BLaER1 (cell line): ENCODE results near the gene PHACTR3.
A peak's percentile ranks its signal among the peaks of the same experiment; 100 is the strongest.

Experiments
- H3K27ac ChIP-seq: shearing (Covaris generic); formaldehyde crosslinking; 2 replicates; pipeline ENCODE4 v1.8.1; 2022
- H3K27me3 ChIP-seq: shearing (Covaris generic); formaldehyde crosslinking; 2 replicates; pipeline ENCODE4 v1.8.1; 2022
- H3K36me3 ChIP-seq: shearing (Covaris generic); formaldehyde crosslinking; 2 replicates; pipeline ENCODE4 v1.8.1; 2022
- H3K4me1 ChIP-seq: shearing (Covaris generic); formaldehyde crosslinking; 2 replicates; pipeline ENCODE4 v1.8.1; 2022
- H3K4me2 ChIP-seq: shearing (Covaris generic); formaldehyde crosslinking; 2 replicates; pipeline ENCODE4 v1.8.1; 2022
- H3K4me3 ChIP-seq: shearing (Covaris generic); formaldehyde crosslinking; 2 replicates; pipeline ENCODE4 v1.8.1; 2022
- H3K9ac ChIP-seq: shearing (Covaris generic); formaldehyde crosslinking; 2 replicates; pipeline ENCODE4 v1.8.1; 2022
- H3K9me3 ChIP-seq: shearing (Covaris generic); formaldehyde crosslinking; 2 replicates; pipeline ENCODE4 v1.8.1; 2022
- H4K20me1 ChIP-seq: shearing (Covaris generic); formaldehyde crosslinking; 2 replicates; pipeline ENCODE4 v1.8.1; 2022
- Cebpa-rat ChIP-seq: shearing (Covaris generic); IDR thresholded peaks from 2 replicates; pipeline ENCODE4 v1.8.1; 2022

Gene PHACTR3

DNA sequence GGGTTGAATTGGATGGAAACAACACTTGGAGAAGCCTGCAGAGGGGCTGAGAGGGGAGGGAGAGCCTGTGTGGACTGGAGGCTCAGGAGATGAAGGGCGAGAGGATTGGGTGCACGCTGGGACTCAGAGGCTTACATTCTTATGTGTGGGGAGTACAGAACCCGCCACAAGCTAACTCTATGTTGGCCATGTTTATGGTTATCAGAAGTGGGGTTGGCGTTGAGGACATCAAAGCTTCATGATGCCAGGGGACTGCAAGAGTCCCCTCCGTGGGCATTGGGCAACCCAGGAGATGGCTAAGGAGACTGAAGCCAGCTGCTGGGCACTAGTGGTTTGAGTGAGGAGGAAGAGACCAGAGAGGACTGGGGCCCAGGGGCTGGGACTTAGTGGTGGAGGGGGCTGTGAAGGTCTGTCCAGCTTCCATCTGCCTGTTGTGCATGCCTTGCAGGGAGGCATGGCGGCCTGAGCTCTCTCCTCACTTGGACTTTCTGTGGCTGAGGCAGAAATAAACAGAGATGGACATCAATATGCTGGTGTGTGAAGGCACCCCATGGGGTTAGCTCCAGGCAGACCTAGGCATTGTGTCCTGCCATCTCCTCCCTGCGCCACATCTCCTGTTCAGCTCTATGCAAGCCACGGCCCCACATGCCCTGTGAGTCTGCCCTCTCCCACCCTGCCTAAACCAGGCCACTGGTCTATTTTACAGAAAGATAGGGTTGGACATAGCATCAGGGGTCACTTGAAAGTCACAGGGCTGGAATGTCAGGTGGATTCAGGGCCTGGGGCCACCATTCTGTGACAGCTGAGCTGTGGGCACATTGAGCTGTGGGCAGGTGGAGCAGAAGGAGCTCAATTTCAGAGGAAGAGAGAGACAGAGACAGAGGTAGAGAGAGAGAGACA, 61.6 kb downstream of the PHACTR3 start:
- no peak overlapping the region for H3K4me3 ChIP-seq
- H3K4me2 ChIP-seq = peak overlapping the region; percentile 14
- peaks cover 100% of the 10 kb centered on the region for H4K20me1 ChIP-seq
- H3K27ac ChIP-seq = no peak overlapping the region
- H3K36me3 ChIP-seq = peaks cover 100% of the 10 kb centered on the region
- H3K9me3 ChIP-seq = no peaks in the 10 kb centered on the region
- H3K4me1 ChIP-seq = peaks cover 97% of the 10 kb centered on the region
- no peak overlapping the region for H3K9ac ChIP-seq
- TF ChIP-seq Cebpa-rat = no peak
- no peaks in the 10 kb centered on the region for H3K27me3 ChIP-seq

DNA sequence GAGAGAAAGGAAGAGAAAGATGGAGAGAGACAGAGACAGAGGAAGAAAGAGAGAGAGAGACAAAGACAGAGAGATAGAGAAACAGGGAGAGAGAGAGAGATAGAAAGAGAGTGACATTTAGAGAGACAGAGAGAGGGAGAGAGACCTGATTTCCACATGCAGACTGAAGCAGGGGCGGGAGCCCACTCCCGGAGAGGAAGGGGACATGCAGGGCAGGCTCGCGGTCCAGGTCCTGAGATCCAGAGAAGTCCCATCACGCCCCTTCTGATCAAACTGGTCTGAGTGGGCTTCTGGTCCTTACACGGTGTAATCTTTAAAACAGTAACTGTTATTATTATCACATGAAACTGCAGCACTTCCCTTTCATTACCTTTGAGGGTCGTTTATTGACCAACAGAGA, 62.2 kb downstream of the PHACTR3 start:
- no peak overlapping the region for H3K9ac ChIP-seq
- peaks cover 97% of the 10 kb centered on the region for H3K4me1 ChIP-seq
- no peaks in the 10 kb centered on the region for H3K9me3 ChIP-seq
- no peaks in the 10 kb centered on the region for H3K27me3 ChIP-seq
- no peak overlapping the region for H3K4me3 ChIP-seq
- TF ChIP-seq Cebpa-rat = no peak
- H3K4me2 ChIP-seq = no peak overlapping the region
- peaks cover 100% of the 10 kb centered on the region for H4K20me1 ChIP-seq
- peaks cover 100% of the 10 kb centered on the region for H3K36me3 ChIP-seq
- H3K27ac ChIP-seq = no peak overlapping the region

DNA sequence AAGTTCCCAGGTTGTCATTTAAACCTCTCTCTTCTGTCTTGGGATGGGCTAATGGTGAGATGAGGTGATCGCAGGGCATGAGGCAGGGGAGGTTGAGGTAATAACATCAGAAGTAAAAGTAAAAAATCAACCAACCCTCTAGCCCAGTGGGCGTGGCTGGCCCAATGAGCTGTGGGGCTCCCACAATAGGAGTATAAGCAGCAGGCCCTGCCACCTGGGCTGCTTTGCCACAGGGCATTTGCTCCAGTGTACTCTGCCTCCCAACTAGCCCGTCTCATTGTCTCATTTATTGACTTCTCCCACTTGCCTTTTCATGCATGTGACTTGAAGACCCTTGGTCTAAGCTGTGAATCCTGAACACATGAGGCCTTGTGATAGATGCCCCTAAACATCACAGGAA, 62.8 kb downstream of the PHACTR3 start:
- peaks cover 100% of the 10 kb centered on the region for H4K20me1 ChIP-seq

DNA sequence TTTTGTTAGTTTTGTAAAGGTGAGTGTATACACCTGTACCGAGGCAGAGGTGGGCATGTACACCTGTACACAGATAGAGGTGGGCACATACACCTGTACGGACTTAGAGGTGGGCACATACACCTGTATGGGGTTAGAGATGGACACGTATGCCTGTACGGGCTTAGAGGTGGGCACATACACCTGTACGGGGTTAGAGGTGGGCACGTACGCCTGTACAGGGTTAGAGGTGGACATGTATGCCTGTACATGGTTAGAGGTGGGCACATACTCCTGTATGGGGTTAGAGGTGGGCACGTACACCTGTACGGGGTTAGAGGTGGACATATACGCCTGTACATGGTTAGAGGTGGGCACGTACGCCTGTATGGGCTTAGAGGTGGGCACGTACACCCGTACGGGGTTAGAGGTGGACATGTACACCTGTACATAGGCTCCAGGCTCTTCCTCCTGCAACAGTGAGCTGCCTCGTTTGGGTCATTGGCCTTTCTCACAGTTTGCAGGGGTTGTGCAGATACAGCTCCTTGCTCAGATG, 63.7 kb downstream of the PHACTR3 start:
- Histone ChIP-seq H3K4me3 (no peak overlapping the region), H3K27me3 (no peaks in the 10 kb centered on the region), H3K9ac (no peak overlapping the region), H3K9me3 (no peaks in the 10 kb centered on the region), H3K27ac (no peak overlapping the region), H4K20me1 (peaks cover 100% of the 10 kb centered on the region), H3K36me3 (peaks cover 100% of the 10 kb centered on the region), H3K4me2 (no peak overlapping the region), H3K4me1 (peaks cover 97% of the 10 kb centered on the region)
- no peak for TF ChIP-seq Cebpa-rat

More for the DNA sequence above, 62.8 kb downstream of the PHACTR3 start:
- Histone ChIP-seq H3K9me3 (no peaks in the 10 kb centered on the region), H3K4me3 (no peak overlapping the region), H3K27ac (no peak overlapping the region), H3K9ac (no peak overlapping the region), H3K4me1 (peaks cover 97% of the 10 kb centered on the region), H3K36me3 (peaks cover 100% of the 10 kb centered on the region), H3K27me3 (no peaks in the 10 kb centered on the region), H3K4me2 (no peak overlapping the region)
- TF ChIP-seq Cebpa-rat = no peak

DNA sequence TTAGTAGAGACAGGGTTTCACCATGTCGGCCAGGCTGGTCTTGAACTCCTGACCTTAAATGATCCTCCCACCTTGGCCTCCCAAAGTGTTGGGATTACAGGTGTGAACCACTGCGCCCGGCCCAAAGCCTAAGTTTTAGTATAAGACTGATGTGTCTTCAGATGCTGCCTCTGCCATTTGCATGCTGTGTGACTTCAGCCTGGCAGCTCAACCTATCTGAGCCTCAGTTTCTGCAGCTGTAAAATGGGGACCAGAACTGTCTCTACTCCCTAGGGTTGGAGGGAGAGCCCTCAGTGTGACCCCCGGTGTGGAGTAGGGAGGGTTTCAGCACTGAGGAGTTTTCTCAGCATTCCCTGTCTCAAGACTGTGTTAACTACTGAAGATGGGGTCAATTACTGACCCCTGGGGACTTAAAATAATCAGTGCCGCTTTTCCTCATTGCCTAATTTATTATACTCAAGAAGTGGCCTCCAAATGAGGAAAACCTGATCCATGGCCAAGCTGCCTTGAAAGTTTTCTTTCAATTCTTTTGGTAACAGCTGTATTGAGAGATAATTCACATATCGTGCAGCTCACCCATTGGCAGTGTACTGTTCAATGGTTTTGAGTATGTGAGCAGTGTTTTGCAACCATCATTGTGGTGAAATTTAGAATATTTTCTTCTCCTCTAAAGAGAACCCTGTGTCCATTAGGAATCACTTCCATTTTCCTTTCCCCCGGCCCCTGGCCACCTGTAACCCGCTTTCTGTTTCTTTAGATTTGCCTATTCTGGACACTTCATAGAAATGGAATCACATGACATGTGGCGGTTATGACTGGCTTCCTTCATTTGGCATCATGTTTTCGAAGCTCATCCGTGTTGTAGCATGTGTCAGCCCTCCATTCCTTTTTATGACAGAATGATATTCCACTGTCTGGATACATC, 64.8 kb downstream of the PHACTR3 start:
- H4K20me1 ChIP-seq = peaks cover 100% of the 10 kb centered on the region
- H3K4me1 ChIP-seq = peaks cover 97% of the 10 kb centered on the region
- no peak overlapping the region for H3K9ac ChIP-seq
- no peak for TF ChIP-seq Cebpa-rat
- no peak overlapping the region for H3K27ac ChIP-seq
- peaks cover 100% of the 10 kb centered on the region for H3K36me3 ChIP-seq
- peak overlapping the region; percentile 65 for H3K4me2 ChIP-seq
- H3K4me3 ChIP-seq = no peak overlapping the region
- no peaks in the 10 kb centered on the region for H3K9me3 ChIP-seq
- no peaks in the 10 kb centered on the region for H3K27me3 ChIP-seq

DNA sequence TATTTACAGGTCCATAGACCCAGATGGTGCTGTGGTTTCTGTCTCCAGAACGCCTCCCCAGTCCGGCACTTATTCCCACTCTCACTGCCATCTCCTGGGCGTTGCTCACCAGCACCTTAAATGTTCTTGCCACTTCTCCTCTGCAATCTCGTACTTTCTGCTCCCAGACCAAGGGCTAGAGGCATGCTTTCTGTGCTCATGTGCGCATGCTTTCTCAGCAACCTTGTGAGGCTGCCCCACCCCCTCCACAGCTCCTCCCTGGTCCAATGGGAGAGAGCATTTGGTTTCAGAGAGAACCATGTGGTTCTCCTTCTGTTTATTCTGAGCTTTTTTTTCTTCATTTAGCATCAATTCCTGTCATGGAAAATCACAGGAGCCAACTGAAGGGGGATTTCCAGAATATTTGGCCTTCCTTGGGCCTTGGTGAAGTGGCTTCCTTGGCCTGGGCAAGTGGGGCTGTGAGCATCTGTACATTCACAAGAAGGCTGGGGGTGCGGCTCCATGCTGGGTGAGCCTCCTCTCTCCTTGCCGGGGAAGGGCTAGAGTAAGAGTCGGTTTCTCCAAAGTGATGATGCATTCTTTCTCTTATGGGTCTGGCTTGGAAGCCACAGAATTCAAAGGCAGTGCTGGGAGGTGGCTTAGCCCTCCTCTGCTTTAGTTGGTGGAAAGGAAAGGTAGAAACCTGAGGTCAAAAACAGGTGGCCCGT, 66.6 kb downstream of the PHACTR3 start:
- Histone ChIP-seq H3K27ac (no peak overlapping the region), H3K36me3 (peaks cover 91% of the 10 kb centered on the region), H3K27me3 (no peaks in the 10 kb centered on the region), H3K4me3 (no peak overlapping the region), H3K4me2 (peak overlapping the region; percentile 65), H3K9ac (no peak overlapping the region), H4K20me1 (peaks cover 100% of the 10 kb centered on the region), H3K4me1 (peaks cover 98% of the 10 kb centered on the region), H3K9me3 (no peaks in the 10 kb centered on the region)
- no peak for TF ChIP-seq Cebpa-rat

DNA sequence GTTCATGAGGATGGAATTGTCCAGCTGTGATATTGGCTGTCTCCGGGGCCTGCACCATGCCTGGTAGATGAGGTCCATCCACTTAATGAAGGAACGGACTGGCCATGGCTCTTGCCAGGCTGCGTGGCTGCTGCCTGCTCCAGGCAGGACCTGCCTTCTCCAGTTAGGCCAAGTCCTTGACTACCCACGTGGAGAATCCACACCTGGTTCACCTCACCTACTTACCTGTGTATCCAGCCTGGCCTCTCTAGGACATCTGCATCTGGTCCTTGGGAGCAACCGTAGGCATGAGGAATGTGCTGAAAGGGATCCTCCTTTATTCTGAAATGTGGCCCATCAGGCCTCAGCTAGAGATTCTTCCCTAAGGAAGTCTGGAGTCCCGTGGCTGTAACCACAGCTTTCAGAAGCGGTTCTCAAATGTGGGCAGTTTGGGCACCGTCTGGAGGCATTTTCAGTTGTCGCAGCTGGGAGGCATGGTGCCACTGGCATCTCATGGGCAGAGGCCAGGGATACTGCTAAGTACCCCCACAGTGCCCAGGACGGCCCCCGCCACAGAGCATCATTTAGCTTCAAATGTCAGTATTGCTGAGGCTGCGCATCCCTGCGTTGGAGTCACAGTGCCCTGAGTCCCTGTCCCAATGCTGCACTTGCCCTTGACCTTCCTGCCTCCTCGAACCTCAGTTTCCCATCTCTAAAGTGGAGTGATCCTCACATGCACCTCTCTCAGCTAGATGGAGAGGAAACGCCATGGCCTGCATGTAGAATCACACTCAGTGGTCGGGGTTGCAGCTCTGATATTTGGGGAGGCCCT, 67.5 kb downstream of the PHACTR3 start:
- no peaks in the 10 kb centered on the region for H3K27me3 ChIP-seq
- peaks cover 100% of the 10 kb centered on the region for H4K20me1 ChIP-seq
- no peak overlapping the region for H3K4me3 ChIP-seq
- H3K9me3 ChIP-seq = no peaks in the 10 kb centered on the region
- no peak overlapping the region for H3K27ac ChIP-seq
- H3K4me1 ChIP-seq = peaks cover 98% of the 10 kb centered on the region
- peak overlapping the region; percentile 65 for H3K4me2 ChIP-seq
- H3K9ac ChIP-seq = no peak overlapping the region
- TF ChIP-seq Cebpa-rat = no peak
- H3K36me3 ChIP-seq = peaks cover 91% of the 10 kb centered on the region

DNA sequence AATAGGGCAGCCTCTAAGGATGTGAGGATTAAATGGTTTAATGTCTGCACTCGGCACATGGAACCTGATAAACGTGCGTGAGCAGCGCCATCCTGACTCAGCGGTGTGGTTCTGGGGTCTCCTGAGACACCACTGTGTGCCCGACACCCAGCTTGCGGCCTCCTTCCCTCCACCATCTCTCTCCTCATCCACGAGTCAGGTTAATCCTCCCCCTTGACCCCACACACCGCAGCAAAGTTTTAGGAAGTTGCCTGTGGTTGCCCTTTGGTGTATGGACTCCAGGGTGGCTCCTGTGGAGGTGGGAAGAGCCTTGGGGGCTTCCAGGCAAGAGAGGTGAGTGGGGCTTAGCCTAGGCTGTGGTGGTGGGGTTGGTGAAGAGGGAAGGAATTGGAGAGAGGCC, 68.2 kb downstream of the PHACTR3 start:
- Histone ChIP-seq H3K9ac (no peak overlapping the region), H3K4me1 (peaks cover 98% of the 10 kb centered on the region), H3K4me2 (peak overlapping the region; percentile 65), H3K36me3 (peaks cover 91% of the 10 kb centered on the region), H3K9me3 (no peaks in the 10 kb centered on the region), H3K27ac (no peak overlapping the region), H3K27me3 (no peaks in the 10 kb centered on the region), H4K20me1 (peaks cover 100% of the 10 kb centered on the region), H3K4me3 (no peak overlapping the region)
- TF ChIP-seq Cebpa-rat = no peak
